Measurements from ENCODE around the gene PATJ. TPM values are rescaled to one million over a fixed set of nuclear protein-coding genes. Genes with fewer than 3 reads are reported as not detected.

Gene PATJ
- total RNA-seq, 1 experiment from 2014 or later = 28.7 TPM

GRCh38 chr1:62006690-62007089, 264.4 kb downstream of the PATJ start:
- no peak overlapping the region for H3K9ac ChIP-seq (ENCODE audit: low read length)
- H3F3A ChIP-seq (ENCODE audit: low read length, unreplicated experiment) = no peaks in the 10 kb centered on the region
- no peaks in the 10 kb centered on the region for H4K20me1 ChIP-seq (ENCODE audit: low read length)
- ChIA-PET CTCF (no interaction called here), POLR2A (ENCODE audit: unreplicated experiment) (no interaction called here)
- H3K79me2 ChIP-seq (ENCODE audit: low read length) = no peaks in the 10 kb centered on the region
- no peak overlapping the region for H3K4me2 ChIP-seq (ENCODE audit: low read length)
- no TSS peak for BruUV-seq (replicated peaks)
- no peak overlapping the region for H3K27ac ChIP-seq (ENCODE audit: low read length)
- no peaks in the 10 kb centered on the region for H3K36me3 ChIP-seq (ENCODE audit: low read depth, low read length)
- H3K9me3 ChIP-seq (ENCODE audit: low read length) = no peaks in the 10 kb centered on the region
- no peak for DNase-seq
- H3K4me1 ChIP-seq (ENCODE audit: insufficient read depth, low read length) = no peaks in the 10 kb centered on the region
- H2AFZ ChIP-seq (ENCODE audit: low read length) = no peak overlapping the region
- no peak for ATAC-seq
- no peaks in the 10 kb centered on the region for H3K9me2 ChIP-seq (replicated peaks; ENCODE audit: low read length)
- no peak for TF ChIP-seq CTCF (conservative IDR thresholded peaks at IDR 0.05; ENCODE audit: low read depth, low read length)
- TF ChIP-seq EZH2phosphoT487 (IDR thresholded peaks at IDR 0.05; ENCODE audit: borderline replicate concordance, low read length) = no peak
- no peak for TF ChIP-seq EZH2 (IDR thresholded peaks at IDR 0.05; ENCODE audit: low read length, unreplicated experiment)
- H3K27me3 ChIP-seq (ENCODE audit: low read length) = no peaks in the 10 kb centered on the region
- H3K4me3 ChIP-seq (ENCODE audit: low read length) = no peak overlapping the region
- intact Hi-C loops (cut with micrococcal nuclease) = no loop called here

- Histone ChIP-seq H3K27me3 (ENCODE audit: low read length) (no peaks in the 10 kb centered on the region), H3F3A (ENCODE audit: low read length, unreplicated experiment) (no peaks in the 10 kb centered on the region), H3K4me2 (ENCODE audit: low read length) (no peak overlapping the region), H3K79me2 (ENCODE audit: low read length) (no peaks in the 10 kb centered on the region), H2AFZ (ENCODE audit: low read length) (no peak overlapping the region), H3K36me3 (ENCODE audit: low read depth, low read length) (no peaks in the 10 kb centered on the region), H4K20me1 (ENCODE audit: low read length) (no peaks in the 10 kb centered on the region), H3K9me2 (replicated peaks; ENCODE audit: low read length) (no peaks in the 10 kb centered on the region), H3K9me3 (ENCODE audit: low read length) (no peaks in the 10 kb centered on the region), H3K4me3 (ENCODE audit: low read length) (no peak overlapping the region), H3K4me1 (ENCODE audit: insufficient read depth, low read length) (no peaks in the 10 kb centered on the region), H3K27ac (ENCODE audit: low read length) (no peak overlapping the region), H3K9ac (ENCODE audit: low read length) (no peak overlapping the region)
- POLR2A ChIA-PET (ENCODE audit: unreplicated experiment) = no interaction called here
- intact Hi-C loops (cut with micrococcal nuclease) = no loop called here
- no TSS peak for BruUV-seq (replicated peaks)
- ATAC-seq (no peak), DNase-seq (no peak)
- no peak for TF ChIP-seq EZH2phosphoT487 (IDR thresholded peaks at IDR 0.05; ENCODE audit: borderline replicate concordance, low read length)
- TF ChIP-seq EZH2 (IDR thresholded peaks at IDR 0.05; ENCODE audit: low read length, unreplicated experiment) = no peak
- TF ChIP-seq CTCF (conservative IDR thresholded peaks at IDR 0.05; ENCODE audit: low read depth, low read length) = no peak
- CTCF ChIA-PET = no interaction called here
Observed at GRCh38 chr1:62011006-62011405, 268.7 kb downstream of the PATJ start.

- Histone ChIP-seq H3K9me2 (replicated peaks; ENCODE audit: low read length) (no peaks in the 10 kb centered on the region), H3K4me1 (ENCODE audit: insufficient read depth, low read length) (no peaks in the 10 kb centered on the region), H3K9ac (ENCODE audit: low read length) (no peak overlapping the region), H3K4me3 (ENCODE audit: low read length) (no peak overlapping the region), H2AFZ (ENCODE audit: low read length) (no peak overlapping the region), H3K36me3 (ENCODE audit: low read depth, low read length) (no peaks in the 10 kb centered on the region), H3K9me3 (ENCODE audit: low read length) (no peaks in the 10 kb centered on the region), H3F3A (ENCODE audit: low read length, unreplicated experiment) (no peaks in the 10 kb centered on the region), H3K79me2 (ENCODE audit: low read length) (no peaks in the 10 kb centered on the region), H3K27me3 (ENCODE audit: low read length) (no peaks in the 10 kb centered on the region), H4K20me1 (ENCODE audit: low read length) (no peaks in the 10 kb centered on the region), H3K27ac (ENCODE audit: low read length) (no peak overlapping the region), H3K4me2 (ENCODE audit: low read length) (no peak overlapping the region)
- TF ChIP-seq EZH2 (IDR thresholded peaks at IDR 0.05; ENCODE audit: low read length, unreplicated experiment) = no peak
- no peak for TF ChIP-seq CTCF (conservative IDR thresholded peaks at IDR 0.05; ENCODE audit: low read depth, low read length)
- TF ChIP-seq EZH2phosphoT487 (IDR thresholded peaks at IDR 0.05; ENCODE audit: borderline replicate concordance, low read length) = no peak
- BruUV-seq (replicated peaks) = no TSS peak
- DNase-seq (no peak), ATAC-seq (no peak)
- intact Hi-C loops (cut with micrococcal nuclease) = no loop called here
- ChIA-PET POLR2A (ENCODE audit: unreplicated experiment) (no interaction called here), CTCF (no interaction called here)
Observed at GRCh38 chr1:62012095-62012494, 269.8 kb downstream of the PATJ start.
